ENCODE results near the gene OSBP. TPM values are rescaled to one million over a fixed set of nuclear protein-coding genes. Genes with fewer than 3 reads are reported as not detected.

The OSBP gene
- total RNA-seq, 2 experiments from 2014 or later: 33.9 to 37.0 TPM

GRCh38 chr11:59560290-59560701 is 55.3 kb downstream of the OSBP start:
- H3K27me3 Mint-ChIP-seq (ENCODE audit: low read depth): peaks cover 4% of the 10 kb centered on the region
- peaks cover 51% of the 10 kb centered on the region for H3K4me1 Mint-ChIP-seq (ENCODE audit: low read depth)
- no peaks in the 10 kb centered on the region for H3K9me3 Mint-ChIP-seq
- H3K36me3 Mint-ChIP-seq (ENCODE audit: low read depth): peaks cover 4% of the 10 kb centered on the region
- intact Hi-C loops (cut with micrococcal nuclease): loop anchor here (1.0 kb wide), 3 partner anchors 10 to 109 kb away; partner anchors contain the start of gene PATL1
- CTCF ChIA-PET: interaction anchor here (1.0 to 1.3 kb wide), 3 partner anchors 10 to 56 kb away, joined by 3 to 5 read pairs (median 4); no protein-coding TSS in a partner anchor
- H3K4me3 Mint-ChIP-seq: peak overlapping the region; percentile 93
- DNase-seq: peak; percentile 91
- H3K27ac Mint-ChIP-seq: peak overlapping the region; percentile 97

GRCh38 chr11:59559886-59560285 is 55.7 kb downstream of the OSBP start:
- no peaks in the 10 kb centered on the region for H3K9me3 Mint-ChIP-seq
- peaks cover 4% of the 10 kb centered on the region for H3K27me3 Mint-ChIP-seq (ENCODE audit: low read depth)
- H3K4me3 Mint-ChIP-seq: peak overlapping the region; percentile 93
- CTCF ChIA-PET: interaction anchor here (1.0 to 1.3 kb wide), 3 partner anchors 10 to 56 kb away, joined by 3 to 5 read pairs (median 4); no protein-coding TSS in a partner anchor
- peaks cover 4% of the 10 kb centered on the region for H3K36me3 Mint-ChIP-seq (ENCODE audit: low read depth)
- peaks cover 51% of the 10 kb centered on the region for H3K4me1 Mint-ChIP-seq (ENCODE audit: low read depth)
- peak overlapping the region; percentile 97 for H3K27ac Mint-ChIP-seq
- DNase-seq: no peak
- intact Hi-C loops (cut with micrococcal nuclease): loop anchor here (1.0 to 10.0 kb wide), 5 partner anchors 10 to 1905 kb away; partner anchors contain the start of genes CLP1, FAM111B and PATL1

- no peak overlapping the region for H3K27ac Mint-ChIP-seq
- peak overlapping the region; percentile 77 for H3K4me3 Mint-ChIP-seq
- peaks cover 4% of the 10 kb centered on the region for H3K36me3 Mint-ChIP-seq (ENCODE audit: low read depth)
- no peak for DNase-seq
- peaks cover 4% of the 10 kb centered on the region for H3K27me3 Mint-ChIP-seq (ENCODE audit: low read depth)
- H3K9me3 Mint-ChIP-seq: no peaks in the 10 kb centered on the region
- CTCF ChIA-PET: interaction anchor here (0.8 to 1.7 kb wide), 4 partner anchors 8 to 196 kb away, joined by 3 to 5 read pairs (median 4); no protein-coding TSS in a partner anchor
- H3K4me1 Mint-ChIP-seq (ENCODE audit: low read depth): peaks cover 51% of the 10 kb centered on the region
- intact Hi-C loops (cut with micrococcal nuclease): loop anchor here (5.0 to 10.0 kb wide), 2 partner anchors 451 to 1903 kb away; partner anchors contain the start of genes CLP1 and FAM111B
Measured at GRCh38 chr11:59558270-59558643, 57.3 kb downstream of the OSBP start.

- CTCF ChIA-PET: interaction anchor here (1.7 kb wide), 1 partner anchor 11 kb away, joined by 4 read pairs; no protein-coding TSS in a partner anchor
- Mint-ChIP-seq H3K4me1 (ENCODE audit: low read depth) (peaks cover 45% of the 10 kb centered on the region), H3K27ac (peak overlapping the region; percentile 76), H3K27me3 (ENCODE audit: low read depth) (peaks cover 4% of the 10 kb centered on the region), H3K9me3 (no peaks in the 10 kb centered on the region), H3K36me3 (ENCODE audit: low read depth) (peaks cover 4% of the 10 kb centered on the region), H3K4me3 (peak overlapping the region; percentile 77)
- intact Hi-C loops (cut with micrococcal nuclease): loop anchor here (1.0 to 10.0 kb wide), 5 partner anchors 9 to 1902 kb away; partner anchors contain the start of genes CLP1 and FAM111B
- peak; percentile 38 for DNase-seq
Measured at GRCh38 chr11:59556917-59557348, 58.6 kb downstream of the OSBP start.

GRCh38 chr11:59556115-59556916 is 59.3 kb downstream of the OSBP start:
- peaks cover 4% of the 10 kb centered on the region for H3K27me3 Mint-ChIP-seq (ENCODE audit: low read depth)
- H3K9me3 Mint-ChIP-seq: no peaks in the 10 kb centered on the region
- CTCF ChIA-PET: interaction anchor here (1.7 kb wide), 1 partner anchor 12 kb away, joined by 4 read pairs; no protein-coding TSS in a partner anchor
- peak overlapping the region; percentile 77 for H3K4me3 Mint-ChIP-seq
- peaks cover 46% of the 10 kb centered on the region for H3K4me1 Mint-ChIP-seq (ENCODE audit: low read depth)
- DNase-seq: peak; percentile 89
- H3K36me3 Mint-ChIP-seq (ENCODE audit: low read depth): peaks cover 4% of the 10 kb centered on the region
- H3K27ac Mint-ChIP-seq: peak overlapping the region; percentile 76
- intact Hi-C loops (cut with micrococcal nuclease): loop anchor here (1.0 to 10.0 kb wide), 4 partner anchors 449 to 1902 kb away; partner anchors contain the start of genes CLP1 and FAM111B

GRCh38 chr11:59555601-59556114 is 59.9 kb downstream of the OSBP start:
- H3K36me3 Mint-ChIP-seq (ENCODE audit: low read depth): peaks cover 11% of the 10 kb centered on the region
- peaks cover 9% of the 10 kb centered on the region for H3K27me3 Mint-ChIP-seq (ENCODE audit: low read depth)
- intact Hi-C loops (cut with micrococcal nuclease): loop anchor here (1.0 to 10.0 kb wide), 4 partner anchors 448 to 1901 kb away; partner anchors contain the start of genes CLP1 and FAM111B
- H3K27ac Mint-ChIP-seq: peak overlapping the region; percentile 76
- no peak for DNase-seq
- CTCF ChIA-PET: no interaction called here
- peak overlapping the region; percentile 77 for H3K4me3 Mint-ChIP-seq
- peaks cover 46% of the 10 kb centered on the region for H3K4me1 Mint-ChIP-seq (ENCODE audit: low read depth)
- no peaks in the 10 kb centered on the region for H3K9me3 Mint-ChIP-seq

- Mint-ChIP-seq H3K27me3 (ENCODE audit: low read depth) (peaks cover 5% of the 10 kb centered on the region), H3K4me1 (ENCODE audit: low read depth) (peaks cover 43% of the 10 kb centered on the region), H3K36me3 (ENCODE audit: low read depth) (peaks cover 10% of the 10 kb centered on the region), H3K4me3 (no peak overlapping the region), H3K9me3 (no peaks in the 10 kb centered on the region), H3K27ac (no peak overlapping the region)
- intact Hi-C loops (cut with micrococcal nuclease): loop anchor here (5.0 to 10.0 kb wide), 2 partner anchors 199 to 1899 kb away; partner anchors contain the start of gene CLP1
- DNase-seq: no peak
- CTCF ChIA-PET: no interaction called here
Measured at GRCh38 chr11:59553323-59553722, 62.3 kb downstream of the OSBP start.

GRCh38 chr11:59552844-59553243 is 62.7 kb downstream of the OSBP start:
- CTCF ChIA-PET: no interaction called here
- H3K4me3 Mint-ChIP-seq: no peak overlapping the region
- no peak for DNase-seq
- H3K9me3 Mint-ChIP-seq: no peaks in the 10 kb centered on the region
- H3K27me3 Mint-ChIP-seq (ENCODE audit: low read depth): peaks cover 5% of the 10 kb centered on the region
- peaks cover 10% of the 10 kb centered on the region for H3K36me3 Mint-ChIP-seq (ENCODE audit: low read depth)
- peaks cover 44% of the 10 kb centered on the region for H3K4me1 Mint-ChIP-seq (ENCODE audit: low read depth)
- H3K27ac Mint-ChIP-seq: no peak overlapping the region
- intact Hi-C loops (cut with micrococcal nuclease): loop anchor here (5.0 to 10.0 kb wide), 2 partner anchors 199 to 1898 kb away; partner anchors contain the start of gene CLP1

- intact Hi-C loops (cut with micrococcal nuclease): loop anchor here (2.0 to 10.0 kb wide), 4 partner anchors 200 to 1897 kb away; partner anchors contain the start of genes CLP1 and MRPL16
- Mint-ChIP-seq H3K4me3 (peak overlapping the region; percentile 79), H3K27me3 (ENCODE audit: low read depth) (peaks cover 5% of the 10 kb centered on the region), H3K4me1 (ENCODE audit: low read depth) (peaks cover 39% of the 10 kb centered on the region), H3K9me3 (no peaks in the 10 kb centered on the region), H3K36me3 (ENCODE audit: low read depth) (peaks cover 10% of the 10 kb centered on the region), H3K27ac (peak overlapping the region; percentile 93)
- CTCF ChIA-PET: no interaction called here
- peak; percentile 38 for DNase-seq
Measured at GRCh38 chr11:59551659-59552521, 63.7 kb downstream of the OSBP start.

- CTCF ChIA-PET: interaction anchor here (0.8 kb wide), 1 partner anchor 364 kb away, joined by 3 read pairs; no protein-coding TSS in a partner anchor
- Mint-ChIP-seq H3K36me3 (ENCODE audit: low read depth) (peaks cover 10% of the 10 kb centered on the region), H3K4me1 (ENCODE audit: low read depth) (peaks cover 32% of the 10 kb centered on the region), H3K27me3 (ENCODE audit: low read depth) (peaks cover 5% of the 10 kb centered on the region), H3K4me3 (peak overlapping the region; percentile 79), H3K9me3 (no peaks in the 10 kb centered on the region), H3K27ac (peak overlapping the region; percentile 93)
- intact Hi-C loops (cut with micrococcal nuclease): loop anchor here (1.0 to 10.0 kb wide), 9 partner anchors 9 to 1896 kb away; partner anchors contain the start of genes CLP1, MRPL16 and PATL1
- DNase-seq: peak; percentile 88
Measured at GRCh38 chr11:59550842-59551658, 64.5 kb downstream of the OSBP start.

Measured in activated naive CD4-positive, alpha-beta T cell treated with anti-CD3 and anti-CD28 coated beads for 36 hours (primary cell).